Neural cell (in vitro differentiated cells): ENCODE results near the gene CCNL2. TPM values are rescaled to one million over a fixed set of nuclear protein-coding genes. Genes with fewer than 3 reads are reported as not detected.

Source experiments
- H2AFZ ChIP-seq: fragments of 200-600, 300-800 bp; sonication (generic), shearing (Covaris generic); 2 replicates; pipeline ENCODE4 v1.6.0; 2014; ENCODE audit warnings: low read depth, mild to moderate bottlenecking, antibody characterized with exemption, low read length, moderate library complexity
- H3F3A ChIP-seq: fragments of 200-600 bp; shearing (Covaris generic); 2 replicates; pipeline ENCODE4 v1.6.1; 2016; ENCODE audit warnings: mild to moderate bottlenecking, moderate library complexity, mixed read lengths, antibody characterized with exemption, low read length; ENCODE audit not compliant: insufficient read depth, poor library complexity, severe bottlenecking
- H3K27ac ChIP-seq: fragments of 200-600, 300-800 bp; sonication (generic), shearing (Covaris generic); 2 replicates; pipeline ENCODE4 v1.5.1; 2014; ENCODE audit warnings: mild to moderate bottlenecking, low read length, moderate library complexity
- H3K27me3 ChIP-seq: fragments of 300-800, 200-600 bp; sonication (generic), shearing (Covaris generic); 2 replicates; pipeline ENCODE4 v1.6.0; 2014; ENCODE audit warnings: mild to moderate bottlenecking, low read depth, low read length, moderate library complexity; ENCODE audit not compliant: insufficient read depth
- H3K36me3 ChIP-seq: fragments of 300-800, 200-600 bp; sonication (generic), shearing (Covaris generic); 2 replicates; pipeline ENCODE4 v1.5.1; 2014; ENCODE audit warnings: mild to moderate bottlenecking, antibody characterized with exemption, low read length, moderate library complexity; ENCODE audit not compliant: insufficient read depth
- H3K4me2 ChIP-seq: fragments of 300-800, 200-600 bp; sonication (generic), shearing (Covaris generic); 2 replicates; pipeline ENCODE4 v1.6.0; 2014; ENCODE audit warnings: mild to moderate bottlenecking, low read length
- H3K4me3 ChIP-seq: fragments of 300-800, 200-600 bp; sonication (generic), shearing (Covaris generic); 2 replicates; pipeline ENCODE4 v1.5.1; 2014; ENCODE audit warnings: mild to moderate bottlenecking, low read length, moderate library complexity
- H3K79me2 ChIP-seq: fragments of 200-600 bp; shearing (Covaris generic); replicated peaks from 2 replicates; pipeline ENCODE4 v1.6.0; 2014; ENCODE audit warnings: mild to moderate bottlenecking, low read length, moderate library complexity; ENCODE audit not compliant: insufficient read depth
- H3K9ac ChIP-seq: fragments of 300-800, 200-600 bp; sonication (generic), shearing (Covaris generic); 2 replicates; pipeline ENCODE4 v1.6.1; 2016; ENCODE audit warnings: mild to moderate bottlenecking, low read length, mixed read lengths
- H3K9me2 ChIP-seq: fragments of 200-600 bp; shearing (Covaris generic); 2 replicates; pipeline ENCODE4 v1.6.1; 2016; ENCODE audit warnings: mild to moderate bottlenecking, low read length, mixed read lengths; ENCODE audit not compliant: insufficient read depth
- H3K9me3 ChIP-seq: fragments of 200-600, 300-800 bp; sonication (generic), shearing (Covaris generic); 2 replicates; pipeline ENCODE4 v1.6.1; 2016; ENCODE audit warnings: mild to moderate bottlenecking, mixed run types, low read length, moderate library complexity, mixed read lengths
- H4K20me1 ChIP-seq: fragments of 200-600 bp; shearing (Covaris generic); 2 replicates; pipeline ENCODE4 v1.6.1; 2016; ENCODE audit warnings: mild to moderate bottlenecking, mixed run types; ENCODE audit not compliant: insufficient read depth
- EP300 ChIP-seq: fragments of 450-650 bp; conservative IDR thresholded peaks from 2 replicates; pipeline ENCODE4 v1.6.1; 2014; ENCODE audit warnings: antibody characterized with exemption, mild to moderate bottlenecking, moderate library complexity; ENCODE audit not compliant: poor library complexity, severe bottlenecking
- EZH2 ChIP-seq: fragments of 200-600, 300-800 bp; shearing (Covaris generic), sonication (generic); IDR thresholded peaks from 2 replicates; pipeline ENCODE4 v1.6.1; 2014; ENCODE audit warnings: antibody characterized with exemption, low read length, borderline replicate concordance, mild to moderate bottlenecking; ENCODE audit not compliant: insufficient read depth, poor library complexity, severe bottlenecking
- MXI1 ChIP-seq: fragments of 450-650 bp; conservative IDR thresholded peaks from 2 replicates; pipeline ENCODE4 v1.6.1; 2014; ENCODE audit warnings: antibody characterized with exemption, mild to moderate bottlenecking; ENCODE audit not compliant: poor library complexity, severe bottlenecking
- POLR2AphosphoS5 ChIP-seq: IDR thresholded peaks from 2 replicates; pipeline ENCODE4 v1.6.1; 2012
- RAD21 ChIP-seq: fragments of 450-650 bp; conservative IDR thresholded peaks from 2 replicates; pipeline ENCODE4 v1.6.1; 2014; ENCODE audit warnings: antibody characterized with exemption, mild to moderate bottlenecking, moderate library complexity
- SMC3 ChIP-seq: fragments of 450-650 bp; conservative IDR thresholded peaks from 2 replicates; pipeline ENCODE4 v1.6.1; 2014; ENCODE audit warnings: antibody characterized with exemption, mild to moderate bottlenecking, moderate library complexity; ENCODE audit not compliant: poor library complexity
- TAF1 ChIP-seq: IDR thresholded peaks from 2 replicates; pipeline ENCODE4 v1.6.1; 2012; ENCODE audit warnings: low read depth
- polyA plus RNA-seq: library from polyadenylated mRNA; depleted of rRNA; stranded (reverse); fragments of >200 nt; gene quantifications from 2 replicates; pipeline ENCODE4 v1.2.3, GENCODE V29; 2014
- TF ChIP-seq, protein P1 (sequence below): fragments of 450-650 bp; IDR thresholded peaks from 2 replicates; pipeline ENCODE4 v1.5.1; 2014; ENCODE audit warnings: antibody characterized with exemption, mild to moderate bottlenecking, moderate library complexity; ENCODE audit not compliant: poor library complexity, severe bottlenecking
- TF ChIP-seq, protein P2 (sequence below): IDR thresholded peaks from 2 replicates; pipeline ENCODE4 v1.6.1; 2012; ENCODE audit warnings: borderline replicate concordance

Gene CCNL2
- polyA plus RNA-seq, 1 donor from 2014 or later: 696 TPM

DNA sequence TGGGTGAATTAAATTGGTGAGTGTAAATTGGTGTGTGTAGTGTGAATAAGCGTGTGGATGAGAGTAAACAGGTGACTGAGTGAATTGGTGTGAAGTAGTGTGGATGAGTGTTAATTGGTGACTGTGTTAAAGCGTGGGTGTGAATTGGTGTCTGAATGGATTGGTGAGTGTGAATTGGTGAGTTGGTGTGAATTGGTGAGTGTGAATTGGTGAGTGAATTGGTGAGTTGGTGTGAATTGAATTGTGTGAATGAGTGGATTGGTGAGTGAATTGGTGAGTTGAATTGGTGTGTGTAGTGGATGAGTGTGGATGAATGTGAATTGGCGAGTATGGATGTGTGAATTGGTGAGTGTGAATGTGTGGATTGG is 32.5 kb downstream of the CCNL2 start:
- no peaks in the 10 kb centered on the region for H3K9me3 ChIP-seq
- no peak for TF ChIP-seq SMC3
- TF ChIP-seq MXI1: no peak

DNA sequence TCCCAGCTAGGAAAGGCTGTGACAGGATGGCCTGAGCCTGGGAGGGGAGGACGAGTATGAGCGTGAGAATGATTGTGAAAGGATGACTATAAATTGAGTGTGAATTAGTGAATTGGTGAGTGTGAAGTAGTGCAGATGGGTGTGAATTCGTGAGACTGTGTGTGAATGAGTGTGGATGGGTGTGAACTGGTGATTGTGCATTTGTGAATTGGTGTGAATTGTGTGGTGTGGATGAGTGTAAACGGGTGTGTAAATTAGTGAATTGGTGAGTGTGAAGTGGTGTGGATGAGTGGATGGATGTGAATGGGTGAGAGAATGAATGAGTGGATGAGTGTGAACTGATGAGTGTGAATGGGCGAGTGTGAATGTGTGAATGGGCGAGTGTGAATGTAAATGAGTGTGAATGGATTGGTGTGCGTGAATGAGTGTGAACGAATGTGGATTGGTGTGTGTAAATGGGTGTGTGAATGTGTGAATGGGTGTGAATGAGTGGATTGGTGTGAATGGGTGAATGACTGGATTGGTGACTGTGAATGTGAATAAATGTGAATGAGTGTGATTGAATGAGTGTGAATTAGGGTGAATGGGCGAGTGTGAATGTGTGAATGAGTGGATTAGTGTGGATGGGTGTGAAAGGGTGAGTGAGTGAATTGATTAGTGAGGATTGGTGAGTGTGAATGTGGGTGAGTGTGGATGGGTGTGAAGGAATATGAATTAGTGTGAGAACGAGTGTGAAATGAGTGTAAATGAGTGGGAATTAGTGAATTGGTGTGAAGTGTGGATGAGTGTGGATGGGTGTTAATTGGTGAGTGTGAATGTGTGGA is 33.0 kb downstream of the CCNL2 start:
- Histone ChIP-seq H3K27ac (no peak overlapping the region), H3K36me3 (no peaks in the 10 kb centered on the region), H4K20me1 (no peaks in the 10 kb centered on the region), H3K9me3 (no peaks in the 10 kb centered on the region), H2AFZ (no peak overlapping the region), H3K4me3 (no peak overlapping the region), H3K9me2 (no peaks in the 10 kb centered on the region), H3K9ac (no peak overlapping the region), H3F3A (no peaks in the 10 kb centered on the region), H3K79me2 (no peaks in the 10 kb centered on the region), H3K27me3 (no peaks in the 10 kb centered on the region), H3K4me2 (no peak overlapping the region)
- TF ChIP-seq POLR2AphosphoS5 (no peak), SMC3 (no peak), RAD21 (no peak), EP300 (no peak), TAF1 (no peak), EZH2 (no peak), MXI1 (no peak)
- TF ChIP-seq, protein P1, sequence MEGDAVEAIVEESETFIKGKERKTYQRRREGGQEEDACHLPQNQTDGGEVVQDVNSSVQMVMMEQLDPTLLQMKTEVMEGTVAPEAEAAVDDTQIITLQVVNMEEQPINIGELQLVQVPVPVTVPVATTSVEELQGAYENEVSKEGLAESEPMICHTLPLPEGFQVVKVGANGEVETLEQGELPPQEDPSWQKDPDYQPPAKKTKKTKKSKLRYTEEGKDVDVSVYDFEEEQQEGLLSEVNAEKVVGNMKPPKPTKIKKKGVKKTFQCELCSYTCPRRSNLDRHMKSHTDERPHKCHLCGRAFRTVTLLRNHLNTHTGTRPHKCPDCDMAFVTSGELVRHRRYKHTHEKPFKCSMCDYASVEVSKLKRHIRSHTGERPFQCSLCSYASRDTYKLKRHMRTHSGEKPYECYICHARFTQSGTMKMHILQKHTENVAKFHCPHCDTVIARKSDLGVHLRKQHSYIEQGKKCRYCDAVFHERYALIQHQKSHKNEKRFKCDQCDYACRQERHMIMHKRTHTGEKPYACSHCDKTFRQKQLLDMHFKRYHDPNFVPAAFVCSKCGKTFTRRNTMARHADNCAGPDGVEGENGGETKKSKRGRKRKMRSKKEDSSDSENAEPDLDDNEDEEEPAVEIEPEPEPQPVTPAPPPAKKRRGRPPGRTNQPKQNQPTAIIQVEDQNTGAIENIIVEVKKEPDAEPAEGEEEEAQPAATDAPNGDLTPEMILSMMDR: no peak
- TF ChIP-seq, protein P2, sequence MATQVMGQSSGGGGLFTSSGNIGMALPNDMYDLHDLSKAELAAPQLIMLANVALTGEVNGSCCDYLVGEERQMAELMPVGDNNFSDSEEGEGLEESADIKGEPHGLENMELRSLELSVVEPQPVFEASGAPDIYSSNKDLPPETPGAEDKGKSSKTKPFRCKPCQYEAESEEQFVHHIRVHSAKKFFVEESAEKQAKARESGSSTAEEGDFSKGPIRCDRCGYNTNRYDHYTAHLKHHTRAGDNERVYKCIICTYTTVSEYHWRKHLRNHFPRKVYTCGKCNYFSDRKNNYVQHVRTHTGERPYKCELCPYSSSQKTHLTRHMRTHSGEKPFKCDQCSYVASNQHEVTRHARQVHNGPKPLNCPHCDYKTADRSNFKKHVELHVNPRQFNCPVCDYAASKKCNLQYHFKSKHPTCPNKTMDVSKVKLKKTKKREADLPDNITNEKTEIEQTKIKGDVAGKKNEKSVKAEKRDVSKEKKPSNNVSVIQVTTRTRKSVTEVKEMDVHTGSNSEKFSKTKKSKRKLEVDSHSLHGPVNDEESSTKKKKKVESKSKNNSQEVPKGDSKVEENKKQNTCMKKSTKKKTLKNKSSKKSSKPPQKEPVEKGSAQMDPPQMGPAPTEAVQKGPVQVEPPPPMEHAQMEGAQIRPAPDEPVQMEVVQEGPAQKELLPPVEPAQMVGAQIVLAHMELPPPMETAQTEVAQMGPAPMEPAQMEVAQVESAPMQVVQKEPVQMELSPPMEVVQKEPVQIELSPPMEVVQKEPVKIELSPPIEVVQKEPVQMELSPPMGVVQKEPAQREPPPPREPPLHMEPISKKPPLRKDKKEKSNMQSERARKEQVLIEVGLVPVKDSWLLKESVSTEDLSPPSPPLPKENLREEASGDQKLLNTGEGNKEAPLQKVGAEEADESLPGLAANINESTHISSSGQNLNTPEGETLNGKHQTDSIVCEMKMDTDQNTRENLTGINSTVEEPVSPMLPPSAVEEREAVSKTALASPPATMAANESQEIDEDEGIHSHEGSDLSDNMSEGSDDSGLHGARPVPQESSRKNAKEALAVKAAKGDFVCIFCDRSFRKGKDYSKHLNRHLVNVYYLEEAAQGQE: no peak

More for the DNA sequence above, 32.5 kb downstream of the CCNL2 start:
- Histone ChIP-seq H3K9ac (no peak overlapping the region), H3K79me2 (no peaks in the 10 kb centered on the region), H3F3A (no peaks in the 10 kb centered on the region), H3K27me3 (no peaks in the 10 kb centered on the region), H3K27ac (no peak overlapping the region), H3K9me2 (no peaks in the 10 kb centered on the region), H3K4me3 (no peak overlapping the region), H3K4me2 (no peak overlapping the region), H2AFZ (no peak overlapping the region), H4K20me1 (no peaks in the 10 kb centered on the region), H3K36me3 (no peaks in the 10 kb centered on the region)
